NCI-H748 (cell line): Measurements from ENCODE around the gene GALNT16.
"Not testable (repeated sequence)": the region's sequence is repeated elsewhere in the genome, so short reads cannot be mapped to it uniquely, and the experiment has no call there.

Experiments used
- DNase-seq: peaks from one replicate; lab custom pipeline; 2025; ENCODE audit not compliant: unreplicated experiment; lab: John Stamatoyannopoulos, UW

The GALNT16 gene

GRCh38 chr14:69358966-69359365 is 99.0 kb downstream of the GALNT16 start:
- no peak for DNase-seq

- no peak for DNase-seq
Measured at GRCh38 chr14:69360438-69361108, 100.6 kb downstream of the GALNT16 start.

DNA sequence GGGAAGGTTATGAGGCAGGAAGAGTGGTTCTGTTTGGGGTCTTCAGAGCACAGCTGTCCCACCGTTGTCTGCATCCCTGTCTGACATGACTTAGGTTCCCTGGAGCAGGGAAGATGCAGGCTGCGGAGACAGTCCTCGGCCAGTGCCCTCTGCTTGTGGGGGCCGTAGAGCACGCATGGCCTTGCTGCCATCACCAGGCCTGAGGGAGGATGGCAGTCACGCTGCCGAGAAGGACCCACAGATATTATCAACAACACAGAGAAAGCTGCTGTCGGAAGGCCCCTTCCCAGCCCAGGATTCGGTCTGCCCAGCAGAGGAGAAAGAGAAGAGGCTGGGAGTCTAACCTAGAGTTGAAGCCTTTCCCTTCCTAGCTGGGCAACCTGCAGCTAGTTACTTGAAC is 103.1 kb downstream of the GALNT16 start:
- DNase-seq = no peak

- DNase-seq = no peak
Measured at GRCh38 chr14:69363964-69364363, 104.0 kb downstream of the GALNT16 start.

DNA sequence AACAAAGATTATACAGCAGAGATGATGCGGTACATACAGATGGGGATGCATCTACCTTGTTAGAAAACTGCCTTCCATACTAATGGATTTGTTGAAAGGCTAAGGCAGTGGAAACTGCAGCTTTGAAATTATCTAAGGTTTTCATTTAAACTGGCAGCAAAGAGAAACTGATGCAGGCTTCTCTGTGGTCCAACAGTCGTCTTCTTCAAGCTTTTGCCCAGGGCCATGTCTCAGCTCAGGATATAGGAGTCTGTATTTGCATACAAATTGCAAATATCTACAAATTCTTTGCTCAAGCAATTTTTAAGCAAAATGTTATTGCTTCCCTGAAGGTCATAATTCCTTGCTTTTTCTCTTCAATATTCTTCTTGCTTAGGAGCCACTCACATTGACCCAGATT is 104.4 kb downstream of the GALNT16 start:
- no peak for DNase-seq

GRCh38 chr14:69366069-69366468 is 106.1 kb downstream of the GALNT16 start:
- DNase-seq = no peak

- DNase-seq = no peak
Measured at GRCh38 chr14:69366761-69367160, 106.8 kb downstream of the GALNT16 start.

DNA sequence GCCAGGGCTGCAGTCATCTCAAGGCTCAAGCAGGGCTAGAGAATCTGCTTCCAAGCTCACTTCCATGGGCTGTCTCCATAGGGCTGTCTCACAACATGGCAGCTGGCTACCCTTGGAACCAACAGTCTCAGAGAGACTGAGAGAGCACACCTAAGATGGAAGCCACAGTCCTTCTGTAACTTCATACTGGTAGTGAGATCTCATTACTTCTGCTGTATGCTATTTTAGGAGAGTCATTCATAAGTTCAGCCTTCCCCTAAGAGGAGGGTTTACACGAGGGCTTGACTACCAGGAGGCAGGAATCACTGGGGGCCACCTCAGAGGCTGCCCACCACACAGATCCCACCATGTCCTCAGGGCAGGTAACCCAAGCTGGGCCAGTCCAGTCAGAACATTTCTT is 108.4 kb downstream of the GALNT16 start:
- DNase-seq = no peak

DNA sequence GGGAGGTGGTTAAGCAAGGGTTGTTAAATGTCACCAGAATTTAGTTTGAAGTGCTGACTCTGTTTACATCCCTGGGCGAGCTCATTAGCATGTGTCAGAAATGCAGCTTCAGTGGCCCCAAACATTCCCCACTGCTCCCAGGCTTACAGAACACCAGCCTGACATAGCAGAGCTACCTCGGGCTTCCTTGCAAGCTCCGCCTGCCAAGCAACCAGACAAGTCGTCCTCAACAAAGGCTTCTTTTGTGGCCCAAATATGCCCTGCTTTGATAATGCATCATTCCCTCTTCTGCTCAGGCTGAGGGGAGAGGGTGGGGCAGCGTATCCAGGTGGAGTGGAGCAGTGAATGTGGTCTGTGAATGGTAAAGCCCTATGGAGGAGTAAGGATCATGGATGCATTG is 110.1 kb downstream of the GALNT16 start:
- DNase-seq = no peak

- no peak for DNase-seq
Measured at GRCh38 chr14:69372146-69372545, 112.2 kb downstream of the GALNT16 start.

- no peak for DNase-seq
Measured at GRCh38 chr14:69373104-69373503, 113.1 kb downstream of the GALNT16 start.

- DNase-seq = no peak
Measured at GRCh38 chr14:69374235-69374634, 114.3 kb downstream of the GALNT16 start.

DNA sequence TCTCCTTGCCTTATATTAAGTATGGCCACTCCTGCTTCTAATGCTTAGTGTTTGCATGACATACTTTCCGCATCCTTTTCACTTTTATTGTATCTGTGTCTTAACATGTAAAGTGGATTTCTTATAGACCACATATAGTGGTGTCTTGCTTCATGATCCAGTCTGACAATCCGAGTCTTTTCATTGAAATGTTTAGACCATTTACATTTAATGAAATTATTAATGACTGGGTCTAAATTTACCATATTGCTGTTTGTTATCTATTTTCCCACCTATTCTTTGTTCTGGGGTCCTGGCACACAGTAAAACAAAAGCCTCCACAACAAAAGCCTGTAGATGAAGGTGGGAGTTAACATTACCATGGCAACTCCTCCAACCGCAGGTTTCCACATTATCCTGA is 115.2 kb downstream of the GALNT16 start:
- DNase-seq = no peak

GRCh38 chr14:69375722-69376121 is 115.8 kb downstream of the GALNT16 start:
- DNase-seq = no peak

DNA sequence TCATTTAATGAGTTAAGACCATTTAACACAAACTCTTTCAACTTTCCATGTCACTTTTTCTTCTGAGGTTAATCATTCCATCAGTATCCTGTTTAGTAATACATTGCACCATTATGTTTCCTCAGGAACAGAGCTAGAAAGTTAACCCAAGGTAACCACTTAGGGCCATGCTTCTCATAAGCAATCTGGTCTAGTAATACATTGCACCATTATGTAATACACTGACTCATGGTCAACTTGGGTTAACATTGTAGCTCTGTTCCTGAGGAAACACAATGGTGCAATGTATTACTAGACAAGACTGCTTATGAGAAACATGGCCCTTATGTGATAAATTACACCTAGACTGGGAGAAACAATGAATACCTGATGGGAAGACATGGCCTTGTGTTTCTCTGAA is 116.5 kb downstream of the GALNT16 start:
- no peak for DNase-seq

DNA sequence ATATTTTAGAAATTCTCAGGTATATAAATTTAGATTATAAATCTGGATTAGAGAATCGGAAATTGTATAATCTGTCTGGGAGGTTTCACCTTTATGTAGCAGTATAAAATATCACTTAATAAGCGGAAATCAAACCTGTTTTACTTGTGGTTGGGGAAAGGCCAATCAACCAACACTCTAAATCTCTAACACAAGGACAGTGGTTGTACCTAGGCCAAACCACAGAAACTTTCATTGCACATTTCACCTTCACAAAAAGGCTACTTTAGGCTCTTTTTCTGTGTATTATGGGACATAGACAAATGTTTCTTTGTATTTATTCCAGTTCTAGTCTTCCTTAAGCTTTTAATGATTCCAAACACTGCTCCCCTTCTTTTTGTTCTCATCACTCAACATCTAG is 118.3 kb downstream of the GALNT16 start:
- no peak for DNase-seq

GRCh38 chr14:69387311-69387710 is 127.4 kb downstream of the GALNT16 start:
- no peak for DNase-seq

DNA sequence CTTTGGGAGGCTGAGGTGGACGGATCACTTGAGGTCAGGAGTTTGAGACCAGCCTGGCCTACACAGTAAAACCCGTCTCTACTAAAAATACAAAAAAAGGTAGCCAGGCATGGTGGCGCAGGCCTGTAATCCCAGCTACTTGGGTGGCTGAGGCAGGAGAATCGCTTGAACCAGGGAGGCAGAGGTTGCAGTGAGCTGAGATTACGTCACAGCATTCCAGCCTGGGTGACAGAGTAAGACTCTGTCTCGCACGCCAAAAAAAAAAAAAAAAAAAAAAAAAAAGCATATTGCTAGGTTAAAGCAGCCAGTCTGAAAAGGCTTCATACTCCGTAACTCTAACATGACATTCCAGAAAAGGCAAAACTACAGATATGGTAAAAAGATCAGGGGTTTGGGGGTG is 131.4 kb downstream of the GALNT16 start:
- DNase-seq = not testable (repeated sequence)

GRCh38 chr14:69392481-69392880 is 132.5 kb downstream of the GALNT16 start:
- DNase-seq = no peak

DNA sequence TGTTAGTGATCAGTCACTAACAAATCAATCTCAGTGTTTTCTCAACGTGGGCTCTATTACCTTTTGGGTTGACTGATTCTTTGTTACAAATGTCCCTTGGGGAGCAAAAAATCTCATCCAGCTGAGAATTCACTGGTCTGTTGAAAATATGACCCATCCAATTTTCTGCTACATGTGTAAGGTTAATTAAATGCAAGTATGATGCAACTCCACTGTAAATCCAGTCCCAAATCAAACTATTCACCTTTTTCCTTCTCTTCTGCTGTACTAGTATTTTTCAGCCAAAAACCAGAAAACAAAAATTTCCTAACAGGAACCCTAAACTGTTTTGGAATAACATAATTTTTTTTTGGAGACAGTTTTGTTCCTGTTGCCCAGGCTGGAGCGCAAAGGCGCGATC is 136.0 kb downstream of the GALNT16 start:
- no peak for DNase-seq

GRCh38 chr14:69398053-69398817 is 138.3 kb downstream of the GALNT16 start, which contains the start of the genes ERH and SLC39A9:
ERH (minus strand) TSS chr14:69398299; CDS start chr14:69398233, 66 bp downstream.
SLC39A9 (plus strand) TSS chr14:69398692; CDS start chr14:69399370, 678 bp downstream.
- peak; percentile 98 for DNase-seq

DNA sequence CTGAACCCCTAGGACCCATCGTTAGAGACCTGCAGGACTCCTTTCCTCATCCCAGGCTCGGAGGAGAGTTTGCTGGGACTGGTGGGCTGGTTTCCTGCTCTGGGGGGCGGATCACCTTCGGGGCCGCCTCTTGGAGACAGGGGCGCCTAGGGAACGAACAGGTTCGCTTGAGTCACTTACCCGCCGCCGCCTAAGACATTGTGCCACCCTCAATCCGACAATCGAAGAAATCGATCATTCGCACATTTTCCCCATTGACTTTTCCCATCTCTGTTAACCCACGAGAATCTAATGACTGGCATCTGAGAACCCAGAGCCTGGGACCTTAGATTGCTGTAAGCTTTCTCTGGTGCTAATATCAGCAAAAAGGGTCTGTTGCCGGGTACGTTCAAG is 138.9 kb downstream of the GALNT16 start:
- DNase-seq = peak; percentile 58
